ENCODE results near the gene FLRT2.

Gene FLRT2

GRCh38 chr14:85531141-85531586, 1.2 kb downstream of the FLRT2 start:
- H3K36me3 ChIP-seq (ENCODE audit: control insufficient read depth, insufficient read depth, low read length) = no peaks in the 10 kb centered on the region
- no peak for DNase-seq (ENCODE audit: extremely low read depth, insufficient read length)
- no peaks in the 10 kb centered on the region for H3K27me3 ChIP-seq (replicated peaks; ENCODE audit: control insufficient read depth, insufficient read depth, low read length)
- no peak overlapping the region for H3K4me3 ChIP-seq (replicated peaks; ENCODE audit: low read depth, low read length)
- no peak for TF ChIP-seq CTCF (IDR thresholded peaks at IDR 0.05; ENCODE audit: insufficient read depth, low read length, poor library complexity, severe bottlenecking)

- Histone ChIP-seq H3K27me3 (replicated peaks; ENCODE audit: control insufficient read depth, insufficient read depth, low read length) (no peaks in the 10 kb centered on the region), H3K36me3 (ENCODE audit: control insufficient read depth, insufficient read depth, low read length) (no peaks in the 10 kb centered on the region), H3K4me3 (replicated peaks; ENCODE audit: low read depth, low read length) (no peak overlapping the region)
- no peak for TF ChIP-seq CTCF (IDR thresholded peaks at IDR 0.05; ENCODE audit: insufficient read depth, low read length, poor library complexity, severe bottlenecking)
- DNase-seq (ENCODE audit: extremely low read depth, insufficient read length) = no peak
These were observed 1.8 kb downstream of the FLRT2 start for GRCh38 chr14:85531587-85532373.

- H3K4me3 ChIP-seq (replicated peaks; ENCODE audit: low read depth, low read length) = no peak overlapping the region
- TF ChIP-seq CTCF (IDR thresholded peaks at IDR 0.05; ENCODE audit: insufficient read depth, low read length, poor library complexity, severe bottlenecking) = no peak
- no peak for DNase-seq (ENCODE audit: extremely low read depth, insufficient read length)
- no peaks in the 10 kb centered on the region for H3K36me3 ChIP-seq (ENCODE audit: control insufficient read depth, insufficient read depth, low read length)
- no peaks in the 10 kb centered on the region for H3K27me3 ChIP-seq (replicated peaks; ENCODE audit: control insufficient read depth, insufficient read depth, low read length)
These were observed 2.6 kb downstream of the FLRT2 start for GRCh38 chr14:85532374-85533022.

- no peaks in the 10 kb centered on the region for H3K27me3 ChIP-seq (replicated peaks; ENCODE audit: control insufficient read depth, insufficient read depth, low read length)
- TF ChIP-seq CTCF (IDR thresholded peaks at IDR 0.05; ENCODE audit: insufficient read depth, low read length, poor library complexity, severe bottlenecking) = no peak
These were observed 3.3 kb downstream of the FLRT2 start for GRCh38 chr14:85533023-85533860.

GRCh38 chr14:85533861-85534291, 3.9 kb downstream of the FLRT2 start:
- no peak for DNase-seq (ENCODE audit: extremely low read depth, insufficient read length)
- H3K27me3 ChIP-seq (replicated peaks; ENCODE audit: control insufficient read depth, insufficient read depth, low read length) = no peaks in the 10 kb centered on the region
- TF ChIP-seq CTCF (IDR thresholded peaks at IDR 0.05; ENCODE audit: insufficient read depth, low read length, poor library complexity, severe bottlenecking) = no peak
- no peaks in the 10 kb centered on the region for H3K36me3 ChIP-seq (ENCODE audit: control insufficient read depth, insufficient read depth, low read length)
- H3K4me3 ChIP-seq (replicated peaks; ENCODE audit: low read depth, low read length) = no peak overlapping the region

More at GRCh38 chr14:85533023-85533860, 3.3 kb downstream of the FLRT2 start:
- Histone ChIP-seq H3K36me3 (ENCODE audit: control insufficient read depth, insufficient read depth, low read length) (no peaks in the 10 kb centered on the region), H3K4me3 (replicated peaks; ENCODE audit: low read depth, low read length) (no peak overlapping the region)
- no peak for DNase-seq (ENCODE audit: extremely low read depth, insufficient read length)

All from GM06990 (cell line).